HG03064 (cell line): ENCODE measurements around the gene ZNRF3.
"Not testable (repeated sequence)": the region's sequence is repeated elsewhere in the genome, so short reads cannot be mapped to it uniquely, and the experiment has no call there.

Experiments
- ATAC-seq: cut with Tn5 transposase; IDR thresholded peaks from one replicate; pipeline ENCODE4 v1.9.1; 2021; ENCODE audit warnings: low read depth; ENCODE audit not compliant: unreplicated experiment

ZNRF3 gene

GRCh38 chr22:29000641-29001040 is 117.3 kb downstream of the ZNRF3 start:
- ATAC-seq: no peak

- ATAC-seq: no peak
Observed at GRCh38 chr22:29002603-29003002, 119.2 kb downstream of the ZNRF3 start.

DNA sequence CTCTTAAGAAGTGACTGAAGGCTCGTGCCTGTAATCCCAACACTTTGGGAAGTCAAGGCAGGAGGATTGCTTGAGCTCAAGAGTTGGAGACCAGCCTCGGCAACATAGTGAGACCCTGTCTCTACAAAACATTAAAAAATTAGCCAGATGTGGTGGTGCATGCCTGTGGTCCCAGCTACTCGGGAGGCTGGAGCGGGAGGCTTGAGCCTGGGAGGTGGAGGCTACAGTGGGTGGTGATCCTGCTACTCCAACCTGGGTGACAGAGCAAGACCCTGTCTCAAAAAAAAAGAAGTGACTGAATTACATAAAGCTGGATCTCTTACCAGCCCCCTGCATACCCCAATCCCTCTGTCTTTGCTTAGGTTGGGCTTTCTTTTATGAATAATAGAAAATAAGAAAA is 120.2 kb downstream of the ZNRF3 start:
- ATAC-seq: no peak

GRCh38 chr22:29003975-29004646 is 120.7 kb downstream of the ZNRF3 start:
- ATAC-seq: no peak

DNA sequence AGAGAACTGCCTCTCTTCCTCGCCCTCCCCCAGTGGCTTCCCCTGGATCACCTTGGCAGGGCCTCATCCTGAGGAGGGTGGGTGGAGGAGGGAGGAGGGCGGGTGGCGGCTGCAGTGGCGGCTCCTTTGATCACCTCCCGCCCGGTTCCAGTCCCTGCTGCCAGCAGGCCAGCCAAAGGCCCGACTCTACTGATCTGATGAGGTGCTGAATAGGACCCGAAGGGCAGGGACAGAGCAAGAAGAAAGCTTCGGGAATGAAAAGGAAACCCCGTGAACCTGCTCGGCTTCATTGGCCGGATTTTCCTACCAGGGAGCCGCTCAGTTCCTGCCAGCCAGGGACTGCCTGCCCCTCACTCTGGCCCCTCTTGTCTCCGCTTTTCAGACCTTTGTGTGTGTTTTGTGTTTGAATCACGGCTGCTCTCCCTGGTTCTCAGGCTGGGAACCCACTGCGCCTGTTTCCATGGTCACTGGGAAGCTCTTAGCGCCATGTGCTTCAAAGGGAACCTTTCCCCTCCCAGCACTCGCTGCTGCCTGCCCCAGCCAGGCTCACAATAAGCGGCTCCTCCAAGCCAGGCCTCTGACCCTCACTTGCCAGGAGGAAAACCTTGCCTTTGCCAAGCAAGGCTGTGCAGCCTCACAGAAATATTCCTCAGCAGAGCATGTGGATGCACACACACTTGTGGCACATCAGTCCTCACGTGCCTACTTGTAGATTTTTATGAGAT is 121.4 kb downstream of the ZNRF3 start:
- no peak for ATAC-seq

- ATAC-seq: not testable (repeated sequence)
Observed at GRCh38 chr22:29005754-29006153, 122.4 kb downstream of the ZNRF3 start.

GRCh38 chr22:29006346-29006745 is 123.0 kb downstream of the ZNRF3 start:
- no peak for ATAC-seq

DNA sequence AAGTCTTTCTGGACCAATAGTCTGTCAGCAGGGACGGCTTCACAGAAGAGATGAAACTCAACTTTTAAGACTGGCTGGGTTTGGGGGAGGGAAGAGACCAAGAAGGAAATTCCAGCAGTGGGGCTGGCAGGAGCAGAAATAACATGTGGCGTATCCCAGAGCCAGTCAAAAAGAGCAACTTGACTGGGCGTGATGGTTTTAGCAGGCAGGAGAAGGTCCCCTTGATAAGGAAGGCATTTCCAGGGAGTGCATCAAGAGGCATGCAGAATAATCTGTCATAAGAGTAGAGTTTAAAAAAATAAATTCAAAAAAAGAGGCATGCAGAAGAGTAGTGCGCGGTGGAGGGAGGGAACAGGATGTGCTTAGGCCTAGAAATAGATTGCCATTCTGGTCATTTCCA is 125.8 kb downstream of the ZNRF3 start:
- ATAC-seq: no peak

DNA sequence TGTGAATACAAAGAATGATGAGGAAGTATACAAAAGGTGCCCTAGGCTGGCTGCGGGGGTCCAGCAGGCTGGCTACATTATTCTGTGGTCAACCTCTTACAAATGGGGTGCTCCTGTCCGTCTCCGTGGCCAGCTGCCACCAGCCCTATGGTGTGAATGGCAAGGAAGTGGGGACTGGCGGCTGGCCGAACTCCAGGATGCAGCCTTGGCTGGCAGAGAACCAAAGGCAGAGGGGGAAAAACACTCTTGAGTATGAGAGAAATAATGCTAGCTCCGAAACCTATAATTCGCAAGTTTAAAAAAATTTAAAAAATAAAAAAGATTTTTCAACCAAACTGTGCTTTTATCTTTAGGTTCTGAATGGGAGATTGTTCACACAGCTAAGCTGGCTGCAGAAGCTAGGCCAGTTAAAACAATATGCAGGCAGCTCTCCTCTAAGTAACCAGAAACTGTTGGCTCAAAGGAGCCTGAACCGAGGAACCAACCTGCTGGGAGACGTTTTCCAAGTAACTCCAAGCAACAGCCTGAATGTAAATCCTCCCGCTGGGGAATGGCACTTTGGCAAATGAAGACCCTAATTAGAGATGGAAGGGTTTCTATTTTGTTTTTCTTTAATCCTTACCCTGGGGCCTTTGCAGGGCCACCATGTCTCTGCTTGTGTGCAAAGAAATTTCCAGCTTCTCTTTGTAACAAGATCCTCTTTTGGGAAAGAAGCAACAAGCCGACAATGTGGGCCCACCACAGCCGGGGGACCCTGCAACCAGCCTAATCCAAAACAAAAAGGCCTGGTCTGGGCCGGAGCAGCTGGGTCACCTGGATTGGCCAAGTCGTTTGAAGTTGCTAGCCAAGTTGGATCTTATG is 128.1 kb downstream of the ZNRF3 start:
- no peak for ATAC-seq

GRCh38 chr22:29012101-29012433 is 128.7 kb downstream of the ZNRF3 start:
- no peak for ATAC-seq

DNA sequence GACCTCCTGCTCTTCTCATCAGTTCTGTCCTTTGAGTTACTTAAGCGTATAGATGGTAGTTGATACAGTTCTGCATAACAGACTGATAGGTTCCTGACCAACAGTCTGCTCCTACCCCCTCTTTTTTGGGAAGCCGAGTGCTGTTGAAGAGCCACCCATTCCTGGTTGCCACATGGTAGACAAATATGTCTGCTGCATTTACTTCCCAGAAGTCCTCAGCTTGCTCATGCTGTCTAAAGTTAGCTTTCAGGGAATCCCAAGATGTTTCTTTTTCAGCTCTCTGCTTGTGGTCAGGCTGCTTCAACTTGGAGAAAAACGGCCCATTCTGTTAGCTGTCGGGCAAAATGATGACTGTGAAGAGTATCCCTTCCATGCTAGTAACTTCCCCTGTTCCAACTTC is 129.6 kb downstream of the ZNRF3 start:
- ATAC-seq: no peak

DNA sequence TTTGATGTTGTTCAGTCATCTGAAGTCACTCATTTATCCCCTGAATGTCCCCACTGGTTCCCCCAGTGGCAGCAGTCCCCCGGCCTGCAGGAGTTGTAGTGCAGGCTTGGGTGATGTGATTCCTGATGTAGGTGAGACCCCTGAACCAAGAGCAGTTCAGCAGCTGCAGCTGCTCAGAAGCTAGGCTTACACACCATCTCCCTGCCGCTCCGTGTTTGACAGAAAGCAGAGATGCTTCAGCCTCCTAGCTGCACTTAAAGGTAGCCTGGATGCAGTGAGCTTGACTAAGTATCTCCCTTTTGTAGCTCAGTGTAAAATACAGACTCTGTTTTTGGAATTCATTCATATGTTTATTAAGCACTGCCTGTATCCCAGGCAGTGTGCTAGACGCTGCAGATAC is 130.9 kb downstream of the ZNRF3 start:
- ATAC-seq: no peak

DNA sequence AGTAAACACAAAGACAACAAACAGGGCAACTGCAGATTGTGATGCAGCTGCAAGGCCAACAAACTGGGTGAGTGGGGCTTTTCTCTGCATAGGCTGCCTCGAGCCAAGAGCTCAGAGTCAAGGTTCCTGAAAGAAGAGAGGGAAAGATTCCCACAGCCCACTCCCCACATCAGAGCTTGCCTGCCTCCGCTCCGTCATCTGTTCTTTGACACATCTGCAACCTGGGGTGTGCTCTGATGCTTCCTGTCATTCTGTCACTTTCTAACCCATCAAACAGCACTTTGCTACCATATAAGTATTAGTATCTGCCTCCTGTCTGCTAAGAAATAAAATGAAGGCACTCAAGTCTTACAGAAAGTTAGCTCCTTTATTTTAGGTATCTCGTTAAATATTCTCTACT is 131.4 kb downstream of the ZNRF3 start:
- no peak for ATAC-seq

DNA sequence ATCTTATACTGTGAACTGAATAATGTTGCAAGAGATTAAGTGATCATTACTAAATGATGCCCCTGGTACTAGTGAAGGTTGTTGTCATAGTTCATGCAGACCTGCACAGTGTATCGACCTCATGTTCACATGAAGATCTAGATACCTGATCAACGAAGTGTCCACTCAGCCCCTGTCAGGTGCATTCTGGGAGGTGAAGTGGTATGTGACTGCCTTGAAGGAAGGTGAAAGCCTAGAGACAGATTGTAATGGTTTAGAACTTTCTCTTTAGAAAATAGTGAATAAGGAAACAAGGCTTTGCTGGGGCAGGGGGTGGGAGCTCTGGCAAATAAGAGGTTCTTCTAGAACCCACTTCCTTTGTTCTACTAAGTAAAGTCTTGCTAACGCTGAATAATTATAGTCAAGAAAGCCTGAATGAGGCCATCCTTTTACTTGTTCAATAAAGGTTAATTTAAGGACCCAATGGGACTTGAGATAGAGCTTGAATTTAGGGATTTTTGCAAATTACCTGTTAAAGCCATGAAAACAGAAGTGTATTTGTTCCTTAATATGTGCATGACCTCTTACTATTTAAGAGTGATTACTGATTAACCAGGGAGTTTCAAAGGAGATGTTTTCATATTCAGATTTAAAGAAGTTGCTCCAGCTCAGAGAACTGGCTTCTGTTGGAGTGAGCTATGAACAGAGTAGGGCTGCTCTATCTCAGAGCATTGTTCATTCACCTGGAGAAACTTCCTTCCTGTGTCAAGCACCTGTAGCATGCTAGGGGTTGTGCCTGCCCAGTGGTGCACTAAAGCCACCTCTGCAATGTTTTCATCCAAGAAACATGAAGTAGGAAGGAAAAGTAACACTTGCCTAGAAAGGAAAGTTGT is 132.9 kb downstream of the ZNRF3 start:
- ATAC-seq: no peak

GRCh38 chr22:29018293-29019189 is 135.2 kb downstream of the ZNRF3 start:
- no peak for ATAC-seq

DNA sequence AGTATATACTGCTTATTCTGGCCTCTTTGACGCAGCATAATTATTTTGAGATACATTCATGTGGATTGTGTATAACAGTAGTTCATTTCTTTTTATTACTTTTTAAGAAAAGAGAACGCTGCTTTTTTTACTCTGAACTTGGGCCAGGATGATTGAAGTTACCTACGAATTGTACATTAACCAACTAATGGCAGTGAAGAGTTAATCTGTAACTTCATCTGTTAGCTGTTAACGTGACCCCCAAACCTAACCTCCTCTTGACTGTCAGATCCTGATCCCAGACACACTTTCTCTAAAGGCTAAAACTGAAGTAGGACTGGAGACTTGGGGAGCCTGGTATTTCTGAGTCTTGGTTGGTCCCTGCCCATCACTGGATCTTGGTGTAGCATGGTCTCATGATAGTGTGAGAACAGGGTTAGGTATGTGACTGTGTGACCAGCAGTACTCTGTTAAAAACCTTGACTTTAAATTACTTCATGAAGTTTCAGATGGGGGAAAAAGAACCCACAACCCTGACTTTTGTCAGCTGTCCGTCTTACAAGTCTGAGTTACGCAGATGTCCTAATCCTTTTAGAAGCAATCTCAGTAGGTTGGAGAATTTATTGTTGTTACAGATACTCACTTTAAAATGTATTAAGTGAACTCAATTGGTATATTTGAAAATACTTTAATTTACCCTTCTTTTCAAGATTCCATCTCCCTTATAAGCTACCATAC is 138.9 kb downstream of the ZNRF3 start:
- ATAC-seq: no peak

DNA sequence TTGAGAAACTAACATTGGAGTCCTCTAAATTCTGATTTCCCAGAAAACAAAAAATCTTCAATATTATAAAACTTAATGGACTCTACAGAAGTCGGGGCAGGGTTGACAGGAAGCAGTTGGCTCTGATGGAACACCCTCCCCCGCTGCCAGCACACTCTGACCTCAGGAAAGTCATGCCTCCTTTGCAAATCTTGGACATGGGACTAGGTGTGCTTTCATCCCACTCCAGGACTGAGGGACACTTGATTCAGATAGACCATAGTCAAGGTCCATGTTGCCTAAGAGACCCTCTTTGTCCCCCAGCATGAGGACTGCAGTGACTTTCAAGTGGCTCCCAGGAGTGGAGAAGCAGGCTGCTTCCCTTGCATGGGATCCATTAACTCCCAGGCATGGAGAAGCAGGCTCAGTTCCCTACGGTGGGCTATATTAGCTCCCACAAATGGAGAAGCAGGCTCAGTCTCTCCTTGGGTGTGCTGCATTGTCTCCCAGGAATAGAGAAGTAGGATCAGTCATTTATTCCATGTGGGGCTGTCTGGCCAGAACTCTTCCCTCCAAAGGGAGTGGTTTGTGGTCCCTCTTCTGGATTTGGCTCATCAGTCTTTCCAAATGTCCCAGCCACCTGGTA is 139.9 kb downstream of the ZNRF3 start:
- no peak for ATAC-seq

DNA sequence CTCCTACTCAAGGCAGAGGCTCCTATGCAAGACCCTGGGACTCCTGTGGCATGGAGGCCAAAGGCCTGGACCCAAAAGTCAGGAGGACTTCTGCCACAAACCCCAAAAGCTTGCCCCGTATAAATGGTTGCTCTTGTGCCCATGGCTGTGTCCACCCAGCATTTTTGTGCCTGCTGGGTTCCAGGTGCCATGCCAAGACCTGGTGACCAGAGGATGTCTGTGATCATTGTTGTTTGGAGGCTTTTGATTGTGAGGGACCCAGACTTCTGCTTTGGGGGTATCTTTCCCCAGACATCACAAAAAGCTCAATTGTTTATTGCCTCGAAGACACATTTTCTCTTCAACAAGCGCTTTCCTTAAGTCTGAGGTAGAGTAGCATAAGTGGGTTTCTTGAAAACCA is 143.2 kb downstream of the ZNRF3 start:
- no peak for ATAC-seq

DNA sequence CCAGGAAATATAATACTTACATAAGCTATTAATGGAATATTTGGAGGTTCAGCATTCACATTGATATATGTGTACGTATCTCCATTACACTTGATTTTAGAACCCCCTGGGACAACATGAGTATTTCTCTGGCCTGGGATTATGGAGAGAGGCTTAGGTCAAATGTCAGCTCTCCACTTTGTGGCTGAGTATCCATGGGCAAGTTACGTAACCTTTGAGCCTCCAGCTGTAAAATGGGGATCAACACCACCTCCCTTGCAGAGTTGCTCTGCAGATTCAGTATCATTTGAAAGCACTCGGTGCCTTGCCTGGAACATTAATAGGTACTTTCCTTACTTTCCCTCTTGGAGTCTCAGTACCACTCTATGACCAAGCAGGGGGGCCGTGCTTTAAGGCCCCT is 145.1 kb downstream of the ZNRF3 start:
- ATAC-seq: no peak
